IMR-90 (cell line): ENCODE measurements around the gene MYH3. TPM values are rescaled to one million over a fixed set of nuclear protein-coding genes. Genes with fewer than 3 reads are reported as not detected.

Source experiments
- ATAC-seq: fragments of 200-7000 bp; cut with Tn5 transposase; 2 replicates; pipeline ENCODE4 v1.9.1; 2020; ENCODE audit warnings: low read depth, mild to moderate bottlenecking, moderate library complexity
- BruUV-seq: library from RNA; stranded (reverse); fragments of 400-500 nt; replicated peaks from 2 replicates; lab custom pipeline; 2021; lab: Mats Ljungman, UMichigan
- CTCF ChIA-PET: fragments of 300-600 bp; formaldehyde crosslinking; extraction: SDS; loops from one replicate; lab custom pipeline; 2021; ENCODE audit warnings: antibody characterized with exemption; lab: Yijun Ruan, JAX
- POLR2A ChIA-PET: fragments of 300-600 bp; sonication (Branson Sonifier 250); formaldehyde crosslinking; loops from one replicate; lab custom pipeline; 2022; ENCODE audit warnings: antibody characterized with exemption; ENCODE audit not compliant: unreplicated experiment; lab: Charles Lee
- DNase-seq: peaks from one replicate; pipeline ENCODE4 v3.0.0; 2013
- H2AFZ ChIP-seq: replicated peaks from 2 replicates; pipeline ENCODE3; 2013; ENCODE audit warnings: low read length, mild to moderate bottlenecking; ENCODE audit not compliant: poor library complexity
- H2AK5ac ChIP-seq: 2 replicates; pipeline ENCODE4 v1.6.1; 2013; ENCODE audit warnings: low read depth, low read length, inconsistent platforms
- H2AK9ac ChIP-seq: replicated peaks from 2 replicates; pipeline ENCODE3; 2013; ENCODE audit warnings: mild to moderate bottlenecking, low read depth, low read length, moderate library complexity; ENCODE audit not compliant: poor library complexity
- H2BK120ac ChIP-seq: 2 replicates; pipeline ENCODE4 v1.6.1; 2013; ENCODE audit warnings: low read depth, low read length, inconsistent platforms
- H2BK15ac ChIP-seq: 3 replicates; pipeline ENCODE4 v1.6.1; 2013; ENCODE audit warnings: low read depth, low read length, inconsistent platforms
- H2BK20ac ChIP-seq: 2 replicates; pipeline ENCODE4 v1.6.1; 2013; ENCODE audit warnings: low read depth, mild to moderate bottlenecking, inconsistent platforms, low read length, moderate library complexity
- H2BK5ac ChIP-seq: 2 replicates; pipeline ENCODE4 v1.6.1; 2013; ENCODE audit warnings: mild to moderate bottlenecking, low read depth, low read length, inconsistent platforms; ENCODE audit not compliant: poor library complexity, severe bottlenecking
- H3K14ac ChIP-seq: replicated peaks from 2 replicates; pipeline ENCODE4 v1.6.1; 2013; ENCODE audit warnings: low read depth, low read length, inconsistent platforms
- H3K18ac ChIP-seq: 2 replicates; pipeline ENCODE4 v1.6.1; 2013; ENCODE audit warnings: low read depth, low read length, control low read depth
- H3K23ac ChIP-seq: 2 replicates; pipeline ENCODE4 v1.6.1; 2013; ENCODE audit warnings: low read depth, low read length, inconsistent platforms
- H3K27ac ChIP-seq: 2 replicates; pipeline ENCODE4 v1.5.1; 2013; ENCODE audit warnings: mild to moderate bottlenecking, control low read depth, low read length; ENCODE audit not compliant: insufficient read depth
- H3K27me3 ChIP-seq: 2 replicates; pipeline ENCODE4 v1.6.1; 2013; ENCODE audit warnings: low read length; ENCODE audit not compliant: control insufficient read depth, insufficient read depth
- H3K36me3 ChIP-seq: 2 replicates; pipeline ENCODE4 v1.6.1; 2013; ENCODE audit warnings: low read length, mixed read lengths; ENCODE audit not compliant: control insufficient read depth, insufficient read depth
- H3K4ac ChIP-seq: 2 replicates; pipeline ENCODE4 v1.6.1; 2013; ENCODE audit warnings: low read depth, low read length, inconsistent platforms
- H3K4me1 ChIP-seq: 2 replicates; pipeline ENCODE4 v1.6.1; 2013; ENCODE audit warnings: low read length, mixed read lengths; ENCODE audit not compliant: control insufficient read depth, insufficient read depth
- H3K4me2 ChIP-seq: 2 replicates; pipeline ENCODE4 v1.6.1; 2013; ENCODE audit warnings: low read depth, mild to moderate bottlenecking, control low read depth, low read length, moderate library complexity
- H3K4me3 ChIP-seq: 2 replicates; pipeline ENCODE4 v1.5.1; 2013; ENCODE audit warnings: low read depth, mild to moderate bottlenecking, control low read depth, low read length, moderate library complexity; ENCODE audit not compliant: insufficient read depth
- H3K56ac ChIP-seq: 2 replicates; pipeline ENCODE4 v1.6.1; 2013; ENCODE audit warnings: low read length, inconsistent platforms; ENCODE audit not compliant: insufficient read depth; ENCODE audit errors: extremely low read depth
- H3K79me1 ChIP-seq, 2 experiments: 2 replicates each; pipeline ENCODE4 v1.6.1; 2013; ENCODE audit warnings: low read length in 2 of 2, inconsistent platforms in 1 of 2, low read depth in 1 of 2
- H3K9ac ChIP-seq: 2 replicates; pipeline ENCODE4 v1.6.1; 2013; ENCODE audit warnings: low read depth, low read length, control low read depth
- H3K9me1 ChIP-seq: 2 replicates; pipeline ENCODE4 v1.6.1; 2013; ENCODE audit warnings: low read length, inconsistent platforms; ENCODE audit not compliant: insufficient read depth
- H3K9me3 ChIP-seq: 2 replicates; pipeline ENCODE4 v1.6.1; 2013; ENCODE audit warnings: low read length; ENCODE audit not compliant: control insufficient read depth, insufficient read depth
- H4K20me1 ChIP-seq: 2 replicates; pipeline ENCODE4 v1.6.1; 2013; ENCODE audit warnings: low read length, inconsistent platforms; ENCODE audit not compliant: insufficient read depth
- H4K5ac ChIP-seq: 2 replicates; pipeline ENCODE4 v1.6.1; 2013; ENCODE audit warnings: mild to moderate bottlenecking, low read depth, low read length, control low read depth
- H4K8ac ChIP-seq, 2 experiments: 2 replicates each; pipeline ENCODE4 v1.6.1; 2013; ENCODE audit warnings: low read depth in 2 of 2, low read length in 2 of 2, control low read depth in 1 of 2, inconsistent platforms in 1 of 2
- H4K91ac ChIP-seq: 2 replicates; pipeline ENCODE4 v1.6.1; 2013; ENCODE audit warnings: low read depth, low read length, inconsistent platforms; ENCODE audit not compliant: insufficient read depth
- CHD1 ChIP-seq: IDR thresholded peaks from 2 replicates; pipeline ENCODE4 v1.6.1; 2012; ENCODE audit warnings: low read depth, low read length, improper control_type of control experiment
- ELK1 ChIP-seq: fragments of 150-350 bp; IDR thresholded peaks from 2 replicates; pipeline ENCODE4 v1.6.1; 2016; ENCODE audit warnings: low read depth, mild to moderate bottlenecking, low read length, moderate library complexity, borderline replicate concordance
- MAFK ChIP-seq: IDR thresholded peaks from 2 replicates; pipeline ENCODE4 v1.6.1; 2012; ENCODE audit warnings: low read depth, low read length, improper control_type of control experiment
- POLR2A ChIP-seq: IDR thresholded peaks from 2 replicates; pipeline ENCODE4 v1.6.1; 2012; ENCODE audit warnings: mild to moderate bottlenecking, low read depth, low read length
- RAD21 ChIP-seq: IDR thresholded peaks from 2 replicates; pipeline ENCODE4 v1.6.1; 2012; ENCODE audit warnings: low read length, improper control_type of control experiment
- RCOR1 ChIP-seq: IDR thresholded peaks from 2 replicates; pipeline ENCODE4 v1.6.1; 2012; ENCODE audit warnings: mild to moderate bottlenecking, low read length, improper control_type of control experiment; ENCODE audit not compliant: insufficient replicate concordance
- SMC3 ChIP-seq: fragments of 150-350 bp; IDR thresholded peaks from 2 replicates; pipeline ENCODE4 v1.6.1; 2016; ENCODE audit warnings: low read depth, mild to moderate bottlenecking, antibody characterized with exemption, low read length, moderate library complexity
- USF2 ChIP-seq: fragments of 150-350 bp; IDR thresholded peaks from 2 replicates; pipeline ENCODE4 v1.6.1; 2017; ENCODE audit warnings: mild to moderate bottlenecking, antibody characterized with exemption, low read length, low read depth
- WGBS, 2 experiments: methylation state at CpG; one replicate each; pipeline versions ENCODE4 v1.1.5 to v1.1.7; 2013; ENCODE audit warnings: missing lambda C conversion rate in 2 of 2; ENCODE audit not compliant: insufficient read length in 1 of 2; ENCODE audit errors: extremely low coverage in 2 of 2; 5-methylcytosine and 5-hydroxymethylcytosine counted together
- dilution Hi-C: fragments of 300-500 bp; cut with HindIII; formaldehyde crosslinking; loops from one replicate; pipeline ENCODE4 v1.14.3; 2018; ENCODE audit warnings: low sequenced_read_pairs; ENCODE audit not compliant: unreplicated experiment
- in situ Hi-C: fragments of 300-500 bp; cut with MboI; formaldehyde crosslinking; loops from 3 replicates; pipeline ENCODE4 v1.14.3; 2019; ENCODE audit warnings: low sequenced_read_pairs, inconsistent platforms, mixed read lengths
- intact Hi-C: fragments of 100-400 bp; cut with micrococcal nuclease; formaldehyde crosslinking; loops from 2 replicates; pipeline ENCODE4 v1.10.0; 2022
- polyA plus RNA-seq, 3 experiments: library from polyadenylated mRNA; depleted of rRNA; stranded (reverse); fragments of >200 nt; gene quantifications; 2 replicates each; pipeline ENCODE4 v1.2.3, GENCODE V29; 2012; ENCODE audit warnings: low replicate concordance in 1 of 3
- total RNA-seq: library from RNA; depleted of rRNA; stranded (reverse); fragments of >200 nt; gene quantifications from 2 replicates; pipeline ENCODE4 v1.2.3, GENCODE V29; 2012

MYH3 gene
- total and polyA plus RNA-seq, 2 of the 4 experiments (the other 2 are of a cell fraction): 0.54 to 0.63 TPM

- Histone ChIP-seq H2AFZ (no peak overlapping the region), H4K8ac (no peak overlapping the region), H3K9me3 (no peaks in the 10 kb centered on the region), H3K27me3 (no peaks in the 10 kb centered on the region; the same call in 1 of the 2 replicates), H3K9me1 (no peaks in the 10 kb centered on the region), H4K91ac (no peak overlapping the region), H3K56ac (no peak overlapping the region), H2AK9ac (no peak overlapping the region), H2AK5ac (no peak overlapping the region), H3K23ac (no peak overlapping the region), H4K20me1 (no peaks in the 10 kb centered on the region), H3K4me3 (no peak overlapping the region), H3K4me1 (peaks cover 1% of the 10 kb centered on the region), H3K9ac (no peak overlapping the region), H3K4ac (no peak overlapping the region), H3K36me3 (no peaks in the 10 kb centered on the region), H3K18ac (no peak overlapping the region), H4K5ac (no peak overlapping the region), H2BK20ac (no peak overlapping the region), H2BK15ac (no peak overlapping the region), H2BK5ac (no peak overlapping the region), H3K4me2 (no peak overlapping the region), H3K27ac (no peak overlapping the region), H3K79me1 (no peaks in the 10 kb centered on the region), H3K14ac (no peak overlapping the region), H2BK120ac (no peak overlapping the region)
- BruUV-seq: no TSS peak
- WGBS, 2 experiments: no CpG with 5 or more reads among the region's 8 CpGs
- POLR2A ChIA-PET: no interaction called here
- CTCF ChIA-PET: interaction anchor here (0.9 kb wide), 1 partner anchor 13 kb away, joined by 3 read pairs; no protein-coding TSS in a partner anchor
- ATAC-seq: no peak
- no peak for DNase-seq
- intact Hi-C loops: no loop called here
- in situ Hi-C loops: loop anchor here (25.0 kb wide), 1 partner anchor 867 kb away; no protein-coding TSS in a partner anchor
- TF ChIP-seq ELK1: no peak
- no peak for TF ChIP-seq RAD21
- no peak for TF ChIP-seq POLR2A
- no peak for TF ChIP-seq MAFK
- TF ChIP-seq USF2: no peak
- TF ChIP-seq SMC3: no peak
- TF ChIP-seq CHD1: no peak
- TF ChIP-seq RCOR1: no peak
- dilution Hi-C loops: no loop called here
Observed at GRCh38 chr17:10604521-10604920, 52.6 kb downstream of the MYH3 start.
